GM23248 (cell line): ENCODE data around the gene RPS19BP1.

Experiments
- EZH2 ChIP-seq: fragments of 200-600 bp; sonication (generic); IDR thresholded peaks from 2 replicates; pipeline ENCODE4 v1.6.1; 2018; ENCODE audit warnings: antibody characterized with exemption, mild to moderate bottlenecking; ENCODE audit not compliant: insufficient read depth, poor library complexity, severe bottlenecking
- EZH2phosphoT487 ChIP-seq: fragments of 200-600 bp; sonication (generic); IDR thresholded peaks from 2 replicates; pipeline ENCODE4 v1.6.1; 2018; ENCODE audit warnings: antibody characterized with exemption, moderate library complexity, mild to moderate bottlenecking, low read depth; ENCODE audit not compliant: insufficient read depth

GRCh38 chr22:39518996-39519680, 13.4 kb downstream of the RPS19BP1 start:
- no peak for TF ChIP-seq EZH2
- no peak for TF ChIP-seq EZH2phosphoT487
